GM20000 (cell line): ENCODE data around the gene CLK3.

Source experiments
- DNase-seq: peaks from one replicate; pipeline ENCODE4 v3.0.0; 2012; ENCODE audit warnings: low spot score
- TF ChIP-seq, protein P1 (sequence below): IDR thresholded peaks from 2 replicates; pipeline ENCODE4 v1.5.1; 2012; ENCODE audit warnings: mild to moderate bottlenecking, control low read depth; ENCODE audit errors: extremely low read depth, missing control alignments

Gene CLK3

DNA sequence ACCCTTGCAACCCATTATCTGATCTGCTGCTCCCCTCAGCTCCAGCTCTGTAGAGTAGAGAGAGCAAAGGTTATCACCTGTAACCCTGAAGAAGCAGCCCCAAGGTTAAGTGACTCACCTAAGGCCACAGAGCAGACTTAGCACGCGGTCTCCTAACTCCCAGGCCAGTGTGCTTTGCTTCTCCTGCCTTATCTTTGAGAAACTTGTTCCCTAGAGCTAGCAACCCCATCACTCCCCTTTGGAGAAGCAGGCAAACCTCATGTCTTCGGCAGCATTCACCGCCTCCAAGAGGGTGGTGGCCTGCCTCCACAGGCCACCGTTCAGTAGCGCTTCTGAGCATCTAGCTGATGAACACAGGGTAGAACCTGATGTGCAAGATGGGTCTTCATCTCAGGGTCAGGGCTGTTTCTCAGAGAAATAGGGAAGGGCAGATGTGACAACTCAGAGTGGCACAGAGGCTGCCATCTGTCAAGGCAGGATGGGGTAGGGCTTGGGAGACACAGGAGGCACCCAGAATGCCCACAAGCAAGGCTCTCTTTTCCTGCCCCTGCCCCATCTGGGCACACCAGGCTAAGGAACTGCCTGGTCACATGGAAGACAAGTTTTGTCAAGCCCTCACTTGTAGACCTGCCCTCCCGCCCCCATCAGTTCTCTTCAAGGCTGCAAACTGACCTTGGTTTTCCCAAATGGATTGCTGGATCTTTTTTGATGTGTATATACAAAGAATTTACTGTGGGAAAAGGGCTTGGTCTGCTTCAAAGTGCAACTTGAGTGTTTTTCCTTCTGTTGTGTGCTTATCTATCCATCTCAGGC lies 34.9 kb upstream of the CLK3 start:
- TF ChIP-seq, protein P1, sequence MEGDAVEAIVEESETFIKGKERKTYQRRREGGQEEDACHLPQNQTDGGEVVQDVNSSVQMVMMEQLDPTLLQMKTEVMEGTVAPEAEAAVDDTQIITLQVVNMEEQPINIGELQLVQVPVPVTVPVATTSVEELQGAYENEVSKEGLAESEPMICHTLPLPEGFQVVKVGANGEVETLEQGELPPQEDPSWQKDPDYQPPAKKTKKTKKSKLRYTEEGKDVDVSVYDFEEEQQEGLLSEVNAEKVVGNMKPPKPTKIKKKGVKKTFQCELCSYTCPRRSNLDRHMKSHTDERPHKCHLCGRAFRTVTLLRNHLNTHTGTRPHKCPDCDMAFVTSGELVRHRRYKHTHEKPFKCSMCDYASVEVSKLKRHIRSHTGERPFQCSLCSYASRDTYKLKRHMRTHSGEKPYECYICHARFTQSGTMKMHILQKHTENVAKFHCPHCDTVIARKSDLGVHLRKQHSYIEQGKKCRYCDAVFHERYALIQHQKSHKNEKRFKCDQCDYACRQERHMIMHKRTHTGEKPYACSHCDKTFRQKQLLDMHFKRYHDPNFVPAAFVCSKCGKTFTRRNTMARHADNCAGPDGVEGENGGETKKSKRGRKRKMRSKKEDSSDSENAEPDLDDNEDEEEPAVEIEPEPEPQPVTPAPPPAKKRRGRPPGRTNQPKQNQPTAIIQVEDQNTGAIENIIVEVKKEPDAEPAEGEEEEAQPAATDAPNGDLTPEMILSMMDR: no peak
- DNase-seq: no peak

GRCh38 chr15:74584204-74584603 lies 31.4 kb upstream of the CLK3 start:
- DNase-seq: no peak
- TF ChIP-seq, protein P1: no peak

GRCh38 chr15:74584779-74585178 lies 30.9 kb upstream of the CLK3 start:
- TF ChIP-seq, protein P1: no peak
- DNase-seq: no peak

- no peak for DNase-seq
- TF ChIP-seq, protein P1: no peak
Measured at GRCh38 chr15:74585191-74585590, 30.4 kb upstream of the CLK3 start.

DNA sequence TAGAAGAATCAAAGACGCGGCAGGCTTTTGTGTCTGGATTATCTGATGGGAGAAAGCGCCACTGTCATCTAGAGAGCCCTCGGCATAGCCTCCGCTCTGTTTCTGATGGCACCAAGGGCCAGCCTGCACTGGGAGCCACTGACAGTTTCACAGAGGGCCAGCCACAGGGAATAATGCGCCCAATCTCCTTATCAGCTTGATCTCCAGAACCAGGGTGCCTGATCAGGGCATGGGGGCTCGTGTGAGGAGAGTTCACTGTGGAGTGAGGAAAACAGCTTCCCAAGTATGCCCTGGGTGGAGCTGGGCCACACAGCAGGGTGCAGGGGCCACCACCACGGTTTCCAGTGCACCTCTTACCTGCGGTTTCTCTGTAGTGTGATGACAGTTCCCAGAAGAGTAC lies 29.8 kb upstream of the CLK3 start:
- DNase-seq: no peak
- TF ChIP-seq, protein P1: no peak

DNA sequence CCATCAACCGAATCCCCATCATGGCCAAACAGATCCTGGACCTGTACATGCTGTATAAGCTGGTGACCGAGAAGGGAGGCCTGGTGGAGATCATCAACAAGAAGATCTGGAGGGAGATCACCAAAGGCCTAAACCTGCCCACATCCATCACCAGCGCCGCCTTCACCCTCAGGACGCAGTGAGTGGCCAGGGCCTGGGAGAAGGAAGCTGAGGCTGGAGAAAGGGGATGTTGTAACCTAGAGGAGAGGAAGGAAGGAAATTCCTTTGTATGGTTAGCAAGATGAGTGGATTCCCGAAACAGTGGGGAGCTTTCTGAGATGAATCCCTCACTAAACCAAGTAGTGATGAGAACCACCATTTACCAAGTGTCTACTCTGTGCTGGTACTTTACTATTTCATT lies 25.8 kb upstream of the CLK3 start:
- TF ChIP-seq, protein P1: no peak
- DNase-seq: no peak

GRCh38 chr15:74592222-74592621 lies 23.4 kb upstream of the CLK3 start:
- TF ChIP-seq, protein P1: no peak
- no peak for DNase-seq
